GM21515 (cell line): ENCODE data around the gene PPP6R1.
"Not testable (repeated sequence)": the region's sequence is repeated elsewhere in the genome, so short reads cannot be mapped to it uniquely, and the experiment has no call there.

Source experiments
- ATAC-seq: cut with Tn5 transposase; IDR thresholded peaks from one replicate; pipeline ENCODE4 v1.9.1; 2021; ENCODE audit not compliant: unreplicated experiment

Gene PPP6R1

GRCh38 chr19:55225415-55225958 is 33.3 kb downstream of the PPP6R1 start:
- no peak for ATAC-seq

- not testable (repeated sequence) for ATAC-seq
Measured at GRCh38 chr19:55224679-55225414, 34.0 kb downstream of the PPP6R1 start.

- ATAC-seq, result no peak
Measured at GRCh38 chr19:55224038-55224665, 34.7 kb downstream of the PPP6R1 start.

GRCh38 chr19:55223291-55224037 is 35.4 kb downstream of the PPP6R1 start:
- no peak for ATAC-seq

GRCh38 chr19:55220525-55220924 is 38.3 kb downstream of the PPP6R1 start:
- ATAC-seq, result no peak

- no peak for ATAC-seq
Measured at GRCh38 chr19:55216461-55217198, 42.2 kb downstream of the PPP6R1 start.

GRCh38 chr19:55213547-55213946 is 45.3 kb downstream of the PPP6R1 start:
- ATAC-seq, result no peak

GRCh38 chr19:55212447-55212846 is 46.4 kb downstream of the PPP6R1 start:
- ATAC-seq, result no peak

GRCh38 chr19:55209693-55210472 is 48.9 kb downstream of the PPP6R1 start:
- ATAC-seq, result no peak

GRCh38 chr19:55208880-55209692 is 49.7 kb downstream of the PPP6R1 start, which contains the start of gene PTPRH:
Gene PTPRH, minus strand, starts transcription at chr19:55209501. Its CDS starts 68 bp downstream, at chr19:55209433.
- no peak for ATAC-seq

- ATAC-seq, result no peak
Measured at GRCh38 chr19:55206664-55207500, 51.9 kb downstream of the PPP6R1 start.

GRCh38 chr19:55202199-55202598 is 56.6 kb downstream of the PPP6R1 start:
- ATAC-seq, result not testable (repeated sequence)

GRCh38 chr19:55199620-55200204 is 59.1 kb downstream of the PPP6R1 start:
- ATAC-seq, result no peak

- no peak for ATAC-seq
Measured at GRCh38 chr19:55198651-55199050, 60.2 kb downstream of the PPP6R1 start.

GRCh38 chr19:55197528-55197927 is 61.3 kb downstream of the PPP6R1 start:
- no peak for ATAC-seq

GRCh38 chr19:55196803-55197202 is 62.0 kb downstream of the PPP6R1 start:
- ATAC-seq, result no peak

GRCh38 chr19:55193481-55193880 is 65.3 kb downstream of the PPP6R1 start:
- ATAC-seq, result no peak

- no peak for ATAC-seq
Measured at GRCh38 chr19:55189403-55189835, 69.4 kb downstream of the PPP6R1 start.
